ENCODE measurements around the gene ADRA1B.

Gene ADRA1B

DNA sequence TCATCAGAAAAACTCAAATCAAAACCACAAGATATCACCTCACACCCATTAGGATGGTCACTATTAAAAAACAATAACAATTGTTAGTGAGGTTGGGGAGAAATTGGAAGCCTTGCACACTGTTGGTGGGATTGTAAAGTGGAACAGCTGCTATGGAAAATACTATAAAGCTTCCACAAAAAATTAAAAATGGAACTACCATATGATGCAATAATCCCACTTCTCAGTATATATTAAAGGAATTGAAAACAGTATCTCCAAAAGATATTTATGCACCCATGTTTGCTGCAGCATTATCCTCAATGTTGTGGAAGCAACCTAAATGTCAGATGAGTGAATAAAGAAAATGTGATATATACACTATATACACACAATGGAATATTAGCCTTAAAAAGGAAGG is 14.5 kb upstream of the ADRA1B start:
- no peak for DNase-seq (ENCODE audit: low read depth, low spot score)

DNA sequence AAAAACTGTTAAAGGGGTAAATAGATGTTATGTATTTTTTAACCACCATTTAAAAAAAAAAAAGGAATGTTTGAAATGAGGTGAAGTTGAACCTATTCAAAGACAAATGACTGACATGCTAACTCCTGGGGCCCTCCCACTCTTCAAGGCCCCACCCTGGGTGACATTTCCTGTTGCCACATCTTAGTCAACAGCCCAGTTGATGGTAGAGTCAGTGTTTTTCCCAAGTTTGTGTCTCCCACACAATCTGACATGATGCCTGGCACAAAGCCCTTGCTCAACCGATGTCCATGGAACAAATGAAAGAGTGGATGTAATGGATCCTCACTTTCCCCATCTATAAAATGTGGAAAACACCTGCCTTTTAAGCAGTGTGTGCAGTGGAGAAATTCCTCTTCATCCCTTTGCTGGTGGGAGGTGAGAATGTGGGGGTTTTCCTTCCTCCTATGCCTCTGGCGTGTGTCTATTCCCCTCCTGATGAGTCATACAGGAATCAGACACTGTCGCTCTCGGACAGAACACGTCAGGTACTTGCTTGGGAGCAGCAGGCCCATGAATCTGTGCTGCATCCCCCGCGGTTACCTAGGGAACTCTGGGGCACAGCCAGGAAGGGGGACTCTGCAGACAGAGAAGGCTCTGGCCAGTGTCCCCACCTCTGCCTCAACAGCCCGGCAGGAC is 13.7 kb upstream of the ADRA1B start:
- no peak for DNase-seq (ENCODE audit: low read depth, low spot score)

DNA sequence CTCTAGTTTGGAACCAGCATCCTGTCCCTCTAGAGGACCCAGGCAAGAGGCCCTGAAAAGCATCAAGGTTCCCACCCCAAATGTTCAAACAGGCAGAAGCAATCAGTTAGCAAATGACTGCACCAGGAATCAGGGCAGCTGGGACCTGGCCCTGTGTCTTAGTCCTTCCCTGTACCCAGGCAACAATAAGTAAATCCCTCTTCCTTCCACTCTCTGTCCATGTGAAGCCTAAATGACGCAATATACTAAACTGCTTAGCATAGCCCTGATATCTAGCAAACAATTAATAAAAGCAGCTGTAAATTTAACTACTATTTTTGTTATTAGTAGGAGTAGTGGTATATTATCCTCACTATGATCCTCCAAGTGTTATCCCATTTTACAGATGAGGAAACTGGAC is 13.2 kb upstream of the ADRA1B start:
- no peak for DNase-seq (ENCODE audit: low read depth, low spot score)

DNA sequence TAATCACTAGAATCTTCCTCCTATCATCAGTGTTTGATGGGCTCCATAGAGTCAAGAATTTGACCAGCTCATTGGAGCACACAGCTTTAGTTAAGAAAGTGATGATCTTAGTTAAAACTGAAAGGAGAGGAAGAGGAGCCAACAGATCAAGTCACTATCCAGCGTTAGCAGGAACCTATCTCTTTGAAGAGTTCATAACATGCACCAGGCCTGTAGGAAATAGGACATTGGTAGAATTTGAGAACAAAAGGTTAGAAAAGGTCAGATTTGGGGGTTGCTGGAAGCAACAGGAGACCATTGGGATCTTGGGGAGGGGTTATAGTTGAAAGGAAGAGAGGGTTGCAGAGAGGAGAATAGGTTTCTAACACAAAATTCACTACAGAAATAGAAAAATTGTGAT is 11.4 kb upstream of the ADRA1B start:
- no peak for DNase-seq (ENCODE audit: low read depth, low spot score)

DNA sequence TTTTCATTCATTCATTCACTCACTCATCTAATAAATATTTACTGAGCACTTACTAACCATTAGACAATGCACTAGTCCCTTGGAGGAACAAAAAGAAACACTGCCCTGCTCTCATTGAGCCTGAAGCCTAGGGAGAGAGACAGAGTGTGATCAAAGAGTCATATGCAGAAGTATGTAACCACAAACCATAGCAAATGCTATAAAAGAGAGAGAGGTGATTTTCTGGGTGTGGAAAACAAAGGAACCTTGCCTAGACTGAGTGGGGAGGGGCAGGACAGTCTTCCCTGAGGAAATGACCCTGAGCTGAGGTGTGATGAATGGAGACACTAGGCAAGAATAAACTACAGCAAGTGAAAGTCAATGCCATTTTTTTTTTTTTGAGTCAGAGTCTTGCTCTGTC is 10.8 kb upstream of the ADRA1B start:
- no peak for DNase-seq (ENCODE audit: low read depth, low spot score)

DNA sequence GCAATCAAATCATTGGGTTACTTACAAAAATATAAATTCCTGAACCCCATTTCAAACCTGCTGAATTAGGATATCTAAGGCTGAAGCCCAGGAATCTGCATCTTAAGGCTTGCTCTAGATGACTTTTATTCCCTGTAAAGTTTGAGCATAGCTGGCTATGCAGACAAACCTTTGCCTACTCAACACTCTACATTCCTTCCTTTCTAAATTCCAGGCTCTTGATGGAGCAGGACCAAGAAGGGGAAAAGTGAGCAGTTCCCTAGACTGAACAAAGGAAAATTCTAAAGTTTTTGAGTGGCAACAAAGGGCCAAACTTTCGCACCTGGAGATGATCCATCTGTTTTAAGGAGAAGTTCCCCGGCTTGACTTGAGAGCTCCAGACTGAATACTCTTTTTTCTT is 9.8 kb upstream of the ADRA1B start:
- DNase-seq (ENCODE audit: low read depth, low spot score) = no peak

DNA sequence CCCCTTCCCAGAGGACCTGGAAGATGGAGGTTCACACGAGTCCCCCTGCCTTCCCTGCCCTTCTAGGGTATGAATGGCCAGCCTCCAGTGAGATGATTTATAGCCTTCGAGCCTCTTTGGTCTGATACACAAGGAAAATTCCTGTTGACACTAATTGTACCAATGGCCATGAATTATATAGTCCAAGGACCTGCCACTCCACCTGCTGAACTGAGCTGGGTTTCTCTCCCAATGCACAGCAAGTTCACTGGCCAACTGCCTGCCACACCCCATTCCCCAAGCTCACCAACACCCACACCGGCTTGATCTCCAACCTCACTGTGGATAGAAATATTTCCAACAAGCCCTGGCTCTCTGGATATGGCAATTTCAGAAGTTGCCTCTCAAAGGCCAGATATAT is 9.3 kb upstream of the ADRA1B start:
- DNase-seq (ENCODE audit: low read depth, low spot score) = no peak

DNA sequence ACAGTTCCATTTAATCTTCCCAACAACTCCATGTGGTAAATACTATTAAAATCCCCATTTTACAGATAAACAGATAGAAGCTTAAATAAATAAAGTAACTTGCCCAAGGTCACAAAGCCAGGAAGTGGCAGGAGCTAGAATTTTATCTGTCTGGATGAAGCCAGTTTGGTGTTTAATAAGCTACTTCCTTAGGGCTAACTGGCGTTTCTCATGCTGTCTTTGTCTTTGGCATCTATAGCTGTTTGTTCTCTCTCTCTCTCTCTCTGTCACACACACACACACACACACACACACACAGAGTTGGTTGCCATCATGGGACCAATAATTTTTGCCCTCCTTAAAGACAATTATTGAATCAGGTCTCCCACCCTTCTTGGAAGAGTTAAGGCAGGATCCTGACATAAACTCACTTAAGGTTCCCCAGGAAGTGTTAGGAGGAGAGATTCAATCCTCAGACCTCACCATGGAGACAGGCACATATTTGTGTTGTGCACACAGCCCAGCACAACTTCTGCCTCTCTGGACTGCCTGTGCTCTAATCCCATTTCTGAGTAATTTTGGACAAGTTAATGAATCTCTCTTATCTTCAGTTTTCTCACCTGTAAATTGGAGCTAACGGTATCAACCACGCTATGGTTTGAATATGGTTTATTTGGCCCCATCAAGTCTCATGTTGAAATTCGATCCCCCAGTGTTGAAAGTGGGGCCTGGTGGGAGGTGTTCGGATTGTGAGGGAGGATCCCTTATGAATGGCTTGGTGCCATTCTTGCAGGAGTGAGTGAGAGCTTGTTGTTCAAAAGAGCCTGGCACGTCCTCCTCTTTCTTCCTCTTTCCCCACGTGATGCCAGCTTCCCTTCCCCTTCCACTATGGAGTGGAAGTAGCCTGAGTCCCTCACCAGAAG is 8.3 kb upstream of the ADRA1B start:
- no peak for DNase-seq (ENCODE audit: low read depth, low spot score)

DNA sequence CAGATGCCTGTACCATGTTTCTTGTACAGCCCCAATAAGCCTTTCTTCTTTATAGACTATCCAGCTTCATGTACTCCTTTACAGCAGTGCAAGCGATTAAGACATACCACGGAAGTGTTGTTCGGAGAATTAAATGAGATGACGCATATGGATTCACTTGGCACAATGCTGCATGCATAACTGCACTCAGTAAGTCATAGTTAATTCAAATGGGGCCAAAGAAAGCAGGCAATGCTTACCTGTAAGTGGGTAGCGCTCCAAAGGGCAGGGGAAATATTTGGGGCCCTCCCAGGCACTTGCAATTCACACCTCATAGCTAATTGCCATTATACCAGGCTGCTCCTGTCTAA is 7.7 kb upstream of the ADRA1B start:
- no peak for DNase-seq (ENCODE audit: low read depth, low spot score)

DNA sequence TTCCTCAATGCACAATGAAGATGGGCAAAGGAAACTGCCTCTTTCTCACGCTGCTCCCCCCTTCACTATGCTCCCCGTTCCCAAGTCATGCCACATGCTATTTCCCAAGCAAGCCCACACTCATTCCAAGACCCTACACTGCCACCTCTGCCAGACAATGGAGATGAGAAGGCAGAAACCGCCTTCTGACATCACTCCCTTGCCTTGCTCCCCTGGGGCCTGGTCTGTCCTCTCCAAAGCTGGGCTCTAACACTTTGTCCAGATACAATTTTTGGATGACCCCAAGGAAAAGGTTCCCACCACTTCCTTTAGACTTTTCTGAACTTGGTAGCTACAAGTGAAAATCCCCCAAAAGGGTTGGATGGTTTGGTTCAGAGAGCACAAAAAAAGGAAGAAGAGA is 7.2 kb upstream of the ADRA1B start:
- no peak for DNase-seq (ENCODE audit: low read depth, low spot score)

DNA sequence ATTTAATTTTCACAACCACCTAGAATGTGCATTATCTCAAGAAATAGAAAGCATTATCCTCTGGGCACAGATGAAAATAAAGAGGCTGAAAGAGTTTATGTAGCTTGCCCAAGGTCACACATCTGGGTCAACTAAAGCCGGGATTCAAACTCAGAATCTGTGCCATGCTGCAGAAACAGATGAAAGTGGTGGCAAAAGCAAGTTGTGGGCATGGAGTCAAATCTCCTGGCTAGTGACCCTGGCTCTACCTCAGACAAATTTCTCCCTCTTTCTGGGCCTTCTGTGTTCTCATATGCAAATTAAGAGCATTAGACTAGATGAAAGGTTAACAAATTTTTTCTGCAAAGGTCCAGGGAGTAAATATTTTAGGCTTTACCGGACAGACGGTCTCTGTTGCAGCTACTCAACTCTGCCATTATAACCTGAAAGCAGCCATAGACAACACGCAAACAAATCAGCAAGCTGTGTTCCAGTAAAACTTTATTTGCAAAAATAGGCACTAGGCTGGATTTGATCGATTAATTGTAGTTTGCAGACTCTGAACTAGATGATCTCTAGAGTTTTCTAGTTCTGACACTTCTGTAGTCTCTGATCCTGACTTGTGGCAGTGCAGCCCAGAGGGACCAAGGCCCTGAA is 6.0 kb upstream of the ADRA1B start:
- DNase-seq (ENCODE audit: low read depth, low spot score) = no peak

DNA sequence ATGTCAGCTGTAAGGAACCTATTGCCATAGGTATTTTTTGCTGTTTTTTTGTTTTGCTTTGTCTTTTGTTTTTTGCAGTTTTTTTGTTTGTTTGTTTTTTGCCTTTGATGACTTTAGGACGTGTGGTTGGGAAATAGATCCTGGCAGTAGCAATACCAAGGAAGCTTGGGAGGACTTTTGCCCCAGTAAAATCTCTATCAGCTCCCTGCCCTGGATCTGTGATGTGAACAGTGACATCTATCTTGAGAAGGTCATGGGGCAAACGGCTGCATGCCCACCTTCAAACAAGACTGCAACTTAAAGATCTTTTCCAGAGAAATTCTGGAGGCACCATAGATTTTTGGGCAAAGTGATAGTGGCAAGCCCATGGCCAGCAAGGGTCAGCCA is 5.4 kb upstream of the ADRA1B start:
- DNase-seq (ENCODE audit: low read depth, low spot score) = no peak

DNA sequence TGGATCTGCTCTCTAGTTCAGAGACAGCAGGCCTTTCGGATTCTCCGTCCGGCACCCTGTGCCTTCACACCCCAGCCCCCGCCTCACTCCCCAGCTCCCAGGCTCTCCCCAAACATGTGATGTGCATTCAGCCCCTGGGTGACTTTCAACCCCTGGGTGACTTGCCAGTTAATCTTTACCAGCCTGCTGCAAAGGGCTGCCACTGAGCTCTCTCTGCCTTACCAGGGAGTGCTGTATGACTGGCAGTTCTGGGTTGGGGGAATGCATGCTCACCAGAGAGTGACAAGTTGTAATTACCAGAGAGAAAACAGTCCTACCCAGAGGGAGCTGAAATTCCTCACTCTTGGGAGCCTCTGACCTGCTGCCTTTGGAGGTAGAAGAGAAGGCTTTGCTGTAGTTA is 4.9 kb upstream of the ADRA1B start:
- DNase-seq (ENCODE audit: low read depth, low spot score) = no peak

DNA sequence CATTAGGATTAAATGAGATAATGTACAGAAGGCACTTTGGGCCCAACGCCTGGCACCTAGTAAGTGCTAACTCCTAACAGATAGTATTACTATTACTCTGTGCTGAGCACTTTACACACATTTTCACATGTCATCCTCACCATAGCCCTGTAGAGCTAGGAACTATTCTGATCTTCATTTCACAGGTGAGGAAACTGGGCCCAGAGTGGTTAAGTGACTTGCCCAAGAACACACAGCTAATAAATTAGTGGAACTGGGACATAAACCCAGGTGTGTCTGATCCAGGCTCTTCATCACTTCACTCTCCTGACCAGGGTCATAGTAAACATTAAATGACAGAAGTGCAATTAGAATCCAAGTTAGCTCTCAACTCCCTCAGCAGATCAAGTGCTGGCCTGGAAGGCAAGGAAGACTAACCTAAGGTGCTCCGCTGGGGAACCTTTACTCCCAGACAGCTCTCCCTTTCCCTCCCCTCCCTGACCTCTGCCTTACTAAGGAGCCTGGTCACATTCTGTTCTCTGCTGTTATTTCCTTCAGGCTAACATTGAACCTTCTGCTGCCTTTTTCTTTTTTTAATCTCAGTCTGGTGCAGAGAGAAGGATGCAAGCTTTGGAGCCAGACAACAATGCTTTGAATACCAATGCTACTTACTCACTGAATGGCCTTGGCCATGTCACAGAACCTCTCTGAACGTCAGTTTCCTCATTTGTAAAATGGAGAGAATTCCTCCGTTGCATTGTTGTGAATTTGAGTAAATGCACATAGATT is 4.1 kb upstream of the ADRA1B start:
- DNase-seq (ENCODE audit: low read depth, low spot score) = no peak

DNA sequence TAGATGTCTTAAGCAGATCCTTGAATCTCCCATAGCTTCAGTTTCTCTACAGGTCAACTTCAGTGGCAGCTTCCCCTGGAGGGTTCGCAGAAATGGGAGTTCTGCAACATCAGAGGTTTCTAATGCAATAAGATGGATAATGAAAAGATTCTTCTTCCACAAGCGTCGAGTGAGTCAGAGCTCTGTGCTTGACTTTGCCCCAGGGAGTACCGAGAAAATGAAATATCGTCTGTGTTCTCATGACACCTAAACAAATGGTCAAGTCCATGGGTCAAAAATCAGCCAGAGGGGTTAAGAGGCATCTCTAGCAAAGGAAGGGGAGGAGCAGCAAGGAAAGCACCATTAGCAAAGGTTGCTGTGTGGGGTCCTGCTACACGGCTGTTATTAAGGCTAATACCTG is 3.2 kb upstream of the ADRA1B start:
- DNase-seq (ENCODE audit: low read depth, low spot score) = no peak

DNA sequence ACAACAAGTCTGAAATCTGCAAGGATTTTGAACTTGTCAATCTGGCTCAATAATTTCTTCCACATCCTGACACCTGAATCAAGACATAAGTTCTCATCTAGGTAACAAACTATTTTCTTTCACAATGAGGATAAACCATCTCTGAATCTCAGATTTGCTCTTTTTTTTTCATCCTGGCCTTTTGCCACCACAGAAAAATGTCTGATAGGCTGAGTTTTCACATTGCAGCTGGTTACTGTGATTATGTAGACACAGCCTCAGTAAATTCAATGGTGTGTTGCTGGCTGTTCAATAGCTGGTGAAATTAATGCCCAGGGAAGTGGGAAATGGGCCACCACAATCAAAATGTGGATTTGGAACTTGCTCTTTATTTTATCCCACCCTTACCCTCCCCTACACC is 2.8 kb upstream of the ADRA1B start:
- no peak for DNase-seq (ENCODE audit: low read depth, low spot score)

DNA sequence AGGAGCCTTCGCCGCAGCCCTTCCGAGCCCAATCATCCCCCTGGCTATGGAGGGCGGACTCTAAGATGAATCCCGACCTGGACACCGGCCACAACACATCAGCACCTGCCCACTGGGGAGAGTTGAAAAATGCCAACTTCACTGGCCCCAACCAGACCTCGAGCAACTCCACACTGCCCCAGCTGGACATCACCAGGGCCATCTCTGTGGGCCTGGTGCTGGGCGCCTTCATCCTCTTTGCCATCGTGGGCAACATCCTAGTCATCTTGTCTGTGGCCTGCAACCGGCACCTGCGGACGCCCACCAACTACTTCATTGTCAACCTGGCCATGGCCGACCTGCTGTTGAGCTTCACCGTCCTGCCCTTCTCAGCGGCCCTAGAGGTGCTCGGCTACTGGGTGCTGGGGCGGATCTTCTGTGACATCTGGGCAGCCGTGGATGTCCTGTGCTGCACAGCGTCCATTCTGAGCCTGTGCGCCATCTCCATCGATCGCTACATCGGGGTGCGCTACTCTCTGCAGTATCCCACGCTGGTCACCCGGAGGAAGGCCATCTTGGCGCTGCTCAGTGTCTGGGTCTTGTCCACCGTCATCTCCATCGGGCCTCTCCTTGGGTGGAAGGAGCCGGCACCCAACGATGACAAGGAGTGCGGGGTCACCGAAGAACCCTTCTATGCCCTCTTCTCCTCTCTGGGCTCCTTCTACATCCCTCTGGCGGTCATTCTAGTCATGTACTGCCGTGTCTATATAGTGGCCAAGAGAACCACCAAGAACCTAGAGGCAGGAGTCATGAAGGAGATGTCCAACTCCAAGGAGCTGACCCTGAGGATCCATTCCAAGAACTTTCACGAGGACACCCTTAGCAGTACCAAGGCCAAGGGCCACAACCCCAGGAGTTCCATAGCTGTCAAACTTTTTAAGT is 819 bp downstream of the ADRA1B start:
- DNase-seq (ENCODE audit: low read depth, low spot score) = no peak

DNA sequence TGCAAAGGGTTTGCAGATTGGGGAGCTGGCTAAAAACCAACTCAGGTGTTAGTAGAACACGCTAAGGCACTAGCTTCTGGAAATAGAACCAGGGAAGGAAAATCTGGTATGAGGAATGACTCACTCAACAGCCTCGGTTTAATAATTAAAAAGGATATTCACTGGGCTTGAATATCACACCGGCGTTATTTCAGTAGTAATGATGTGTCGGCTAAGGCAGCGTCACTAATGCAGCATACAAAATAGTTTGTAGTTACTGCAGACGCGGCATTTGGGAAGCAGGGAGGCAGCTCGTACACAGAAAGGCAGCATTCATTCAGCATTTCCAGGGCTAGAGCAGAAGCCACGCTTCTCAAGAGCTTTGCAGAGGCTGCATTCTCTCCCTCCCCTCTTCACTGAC is 1.7 kb downstream of the ADRA1B start:
- no peak for DNase-seq (ENCODE audit: low read depth, low spot score)

DNA sequence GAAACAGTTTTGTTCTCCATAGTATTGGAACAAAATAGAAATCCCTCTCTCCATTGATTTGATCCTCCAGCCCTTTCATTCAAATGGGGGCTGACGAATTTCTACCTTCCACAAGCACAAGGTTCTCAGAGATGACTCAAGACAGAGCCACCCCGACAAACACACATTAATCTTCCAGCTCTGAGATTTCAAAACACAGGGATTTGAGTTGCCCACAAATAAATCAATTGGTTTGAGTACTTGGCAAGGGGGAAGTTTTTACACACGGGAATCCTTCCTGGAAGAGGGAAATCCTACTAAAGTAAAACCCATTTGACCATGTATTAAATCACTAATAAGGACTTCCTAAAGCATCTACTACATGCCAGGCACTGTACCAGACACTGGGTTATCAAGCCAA is 5.4 kb downstream of the ADRA1B start:
- DNase-seq (ENCODE audit: low read depth, low spot score) = no peak

DNA sequence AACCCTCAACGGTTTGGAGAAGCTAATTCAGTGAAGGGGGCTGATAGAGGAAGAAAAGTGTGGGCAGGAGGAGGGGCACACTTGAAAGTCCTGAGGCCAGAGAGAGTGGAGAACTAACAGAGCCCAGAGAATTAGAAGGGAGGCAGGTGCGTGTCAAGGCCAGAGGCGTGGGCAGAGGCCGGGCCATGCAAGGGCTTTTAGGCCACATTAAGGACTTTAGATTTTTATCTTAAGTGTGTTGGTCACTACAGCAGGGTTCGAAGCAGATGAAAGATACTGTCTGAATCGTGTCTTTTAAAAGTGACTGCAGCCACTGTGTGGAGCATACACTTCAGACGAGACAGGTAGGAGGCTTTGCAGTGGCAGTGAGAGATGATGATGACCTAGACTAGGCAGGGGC is 6.7 kb downstream of the ADRA1B start:
- no peak for DNase-seq (ENCODE audit: low read depth, low spot score)

Data from activated CD4-positive, CD25-positive, alpha-beta regulatory T cell treated with anti-CD3 and anti-CD28 coated beads, Interleukin-2, amount 50 U/mL, for 16 hours (primary cell).